Measurements from ENCODE around the gene SCAF1. TPM values are rescaled to one million over a fixed set of nuclear protein-coding genes. Genes with fewer than 3 reads are reported as not detected.
A peak's percentile ranks its signal among the peaks of the same experiment; 100 is the strongest.

The SCAF1 gene
- total RNA-seq, 1 donor from 2014 or later, result 59.4 TPM

DNA sequence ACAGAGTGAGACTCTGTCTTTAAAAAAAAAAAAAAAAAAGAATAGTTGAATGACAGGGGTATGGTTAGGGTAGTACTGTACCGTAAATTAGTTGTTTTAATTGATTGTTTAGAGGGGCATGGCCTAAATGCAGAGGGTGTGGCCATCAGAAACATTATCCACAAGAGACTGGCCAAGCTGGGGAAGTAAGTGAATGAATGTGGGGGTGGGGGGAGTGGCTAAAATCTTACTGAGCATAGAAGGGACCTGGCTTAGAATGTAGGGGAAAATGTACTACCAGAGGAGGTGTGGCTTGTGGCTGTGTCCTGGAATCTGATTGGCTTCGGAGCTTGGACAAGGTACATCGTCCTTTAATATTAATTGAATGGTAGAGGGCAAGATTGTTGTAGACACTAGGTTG, 27.5 kb downstream of the SCAF1 start:
- H3K4me3 ChIP-seq, result no peak overlapping the region
- no peak overlapping the region for H3K27ac ChIP-seq
- peaks cover 19% of the 10 kb centered on the region for H3K4me1 ChIP-seq
- TF ChIP-seq CTCF (IDR thresholded peaks at IDR 0.05), result no peak
- ATAC-seq (no peak), DNase-seq (no peak)
- H3K9me3 ChIP-seq, result no peaks in the 10 kb centered on the region
- peaks cover 3% of the 10 kb centered on the region for H3K36me3 ChIP-seq
- no peaks in the 10 kb centered on the region for H3K27me3 ChIP-seq (ENCODE audit: low read depth)
- intact Hi-C loops (cut with DNase I), result no loop called here

DNA sequence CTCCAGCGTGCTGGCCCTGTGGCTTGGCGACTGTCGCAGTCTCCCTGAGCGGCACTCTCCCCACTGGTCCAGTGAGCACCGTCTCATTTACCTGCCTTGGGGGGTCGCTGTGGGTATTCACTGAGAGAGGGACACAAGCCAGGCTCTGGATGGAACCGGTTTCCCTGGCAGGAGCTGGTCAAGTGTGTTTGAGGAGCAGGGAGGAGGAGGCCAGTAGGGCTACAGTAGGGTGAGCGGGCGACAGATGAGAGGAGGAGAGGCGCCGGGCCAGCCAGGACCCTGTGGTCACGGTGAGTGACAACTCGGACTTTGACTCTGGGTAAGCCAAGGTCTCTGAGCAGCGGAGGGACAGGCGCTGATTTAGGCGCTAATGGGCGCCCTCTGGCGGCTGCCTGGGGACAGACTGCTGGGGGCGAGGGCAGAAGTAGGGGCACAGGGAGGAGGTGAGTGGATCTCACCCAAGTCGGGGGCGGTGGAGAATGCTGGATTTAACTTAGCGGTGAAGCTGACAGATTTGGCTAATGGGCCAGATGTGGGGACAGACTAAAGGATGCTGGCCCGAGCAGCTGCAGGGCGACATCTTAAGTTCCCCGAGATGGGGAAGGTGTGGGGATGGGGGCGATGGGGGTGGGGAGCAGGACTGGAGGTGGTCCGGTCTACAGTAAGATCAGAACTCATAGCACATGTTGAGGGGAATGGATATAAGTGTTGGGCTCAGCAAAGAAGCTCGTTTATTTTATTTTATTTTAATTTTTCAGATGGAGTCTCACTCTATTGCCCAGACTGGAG, 30.3 kb downstream of the SCAF1 start:
- DNase-seq (peak; percentile 84), ATAC-seq (peak; percentile 18 to 21)
- Histone ChIP-seq H3K27me3 (ENCODE audit: low read depth) (no peaks in the 10 kb centered on the region), H3K4me1 (peaks cover 15% of the 10 kb centered on the region), H3K27ac (no peak overlapping the region), H3K9me3 (no peaks in the 10 kb centered on the region), H3K4me3 (no peak overlapping the region), H3K36me3 (peaks cover 3% of the 10 kb centered on the region)
- intact Hi-C loops (cut with DNase I), result no loop called here
- TF ChIP-seq CTCF (IDR thresholded peaks at IDR 0.05), result peak; percentile 89

GRCh38 chr19:49676136-49676783, 34.3 kb downstream of the SCAF1 start:
- Histone ChIP-seq H3K27ac (peak overlapping the region; percentile 92), H3K4me1 (peaks cover 45% of the 10 kb centered on the region), H3K36me3 (peaks cover 10% of the 10 kb centered on the region), H3K27me3 (ENCODE audit: low read depth) (no peaks in the 10 kb centered on the region), H3K9me3 (no peaks in the 10 kb centered on the region), H3K4me3 (peak overlapping the region; percentile 88)
- no peak for TF ChIP-seq CTCF (IDR thresholded peaks at IDR 0.05)
- ATAC-seq (peak; percentile 66 to 67), DNase-seq (peak; percentile 87)
- intact Hi-C loops (cut with DNase I), result no loop called here

GRCh38 chr19:49676784-49677230, 34.8 kb downstream of the SCAF1 start:
- Histone ChIP-seq H3K36me3 (peaks cover 14% of the 10 kb centered on the region), H3K9me3 (no peaks in the 10 kb centered on the region), H3K27ac (peak overlapping the region; percentile 92), H3K4me1 (peaks cover 44% of the 10 kb centered on the region), H3K27me3 (ENCODE audit: low read depth) (no peaks in the 10 kb centered on the region), H3K4me3 (peak overlapping the region; percentile 88)
- DNase-seq, result peak; percentile 99
- intact Hi-C loops (cut with DNase I), result no loop called here
- ATAC-seq, result peak; percentile 89 to 93
- no peak for TF ChIP-seq CTCF (IDR thresholded peaks at IDR 0.05)

DNA sequence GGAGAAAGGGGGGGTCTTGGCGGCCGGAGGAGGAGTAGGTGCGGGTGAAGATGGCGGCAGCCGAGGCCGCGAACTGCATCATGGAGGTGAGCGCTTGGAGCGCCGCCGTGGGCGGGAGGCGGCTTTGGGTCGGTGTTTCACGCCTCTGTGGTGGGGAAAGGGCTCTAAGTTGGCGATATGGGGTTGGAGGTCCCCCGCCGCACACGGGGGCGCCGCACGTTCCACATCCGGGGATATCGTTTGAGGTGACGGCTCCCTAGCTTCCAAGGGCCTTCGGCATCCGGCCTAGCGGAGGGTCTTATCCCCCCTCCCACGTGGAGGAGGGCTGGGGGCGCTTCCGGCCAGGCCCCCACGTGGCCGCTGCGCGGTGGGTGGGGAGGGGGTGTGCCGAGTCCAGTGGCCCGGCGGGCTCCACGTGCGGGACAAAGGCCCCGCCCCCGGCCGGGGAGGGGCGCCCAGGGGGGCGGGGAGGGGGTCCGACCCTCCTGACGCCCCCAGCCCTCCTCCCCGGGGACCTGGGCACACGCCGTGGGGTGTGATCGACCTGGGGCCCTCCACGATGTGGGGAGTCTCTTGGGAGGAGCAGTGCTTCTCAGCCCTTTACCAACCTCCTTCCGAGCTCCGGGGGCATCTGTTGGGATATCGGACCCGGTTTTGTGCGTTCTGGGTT, 35.4 kb downstream of the SCAF1 start, which contains the start of gene PRMT1:
Gene PRMT1 (plus strand): TSS at position 41 of the 670 bp plus-strand sequence. CDS start 10 bp downstream, at position 51.
- Histone ChIP-seq H3K4me1 (peaks cover 38% of the 10 kb centered on the region), H3K36me3 (peaks cover 20% of the 10 kb centered on the region), H3K9me3 (no peaks in the 10 kb centered on the region), H3K27me3 (ENCODE audit: low read depth) (no peaks in the 10 kb centered on the region), H3K4me3 (peak within 1 kb of the TSS; percentile 88), H3K27ac (peak within 1 kb of the TSS; percentile 92)
- intact Hi-C loops (cut with DNase I), result no loop called here
- ATAC-seq, result peak; percentile 3 to 13
- no peak for DNase-seq
- TF ChIP-seq CTCF (IDR thresholded peaks at IDR 0.05), result no peak
